Central memory CD8-positive, alpha-beta T cell (primary cell): ENCODE data around the gene ARHGAP28.

Experiments
- ATAC-seq: fragments of 150-1000 bp; cut with Tn5 transposase; replicated peaks from 2 replicates; pipeline ENCODE4 v1.10.0; 2022; ENCODE audit warnings: mild to moderate bottlenecking, moderate FRiP score, moderate number of reproducible peaks; ENCODE audit not compliant: poor library complexity, severe bottlenecking; ENCODE audit errors: extremely low read depth
- DNase-seq, 2 donors: peaks; one replicate each; pipeline ENCODE4 v3.0.0; 2021; ENCODE audit warnings: low spot score in 2 of 2
- H3K27ac Mint-ChIP-seq: one replicate; pipeline ENCODE4 v1.8.0; 2022; ENCODE audit warnings: low read depth, mild to moderate bottlenecking, moderate library complexity, mixed read lengths
- H3K27me3 Mint-ChIP-seq: one replicate; pipeline ENCODE4 v1.8.0; 2022; ENCODE audit warnings: mixed read lengths
- H3K36me3 Mint-ChIP-seq: one replicate; pipeline ENCODE4 v1.8.0; 2022; ENCODE audit warnings: mild to moderate bottlenecking, moderate library complexity, mixed read lengths; ENCODE audit not compliant: insufficient read depth
- H3K4me1 Mint-ChIP-seq: one replicate; pipeline ENCODE4 v1.8.0; 2022; ENCODE audit warnings: mixed read lengths
- H3K4me3 Mint-ChIP-seq: one replicate; pipeline ENCODE4 v1.8.0; 2022; ENCODE audit warnings: mild to moderate bottlenecking, moderate library complexity, mixed read lengths
- H3K9me3 Mint-ChIP-seq: one replicate; pipeline ENCODE4 v1.8.0; 2022; ENCODE audit warnings: mixed read lengths

Gene ARHGAP28

GRCh38 chr18:6757931-6758330 is 28.4 kb downstream of the ARHGAP28 start:
- Mint-ChIP-seq H3K36me3 (peaks cover 1% of the 10 kb centered on the region), H3K4me1 (no peaks in the 10 kb centered on the region), H3K4me3 (no peak overlapping the region), H3K27me3 (no peaks in the 10 kb centered on the region), H3K9me3 (peaks cover 15% of the 10 kb centered on the region), H3K27ac (no peak overlapping the region)
- DNase-seq (no peak), ATAC-seq (no peak)

- H3K27ac Mint-ChIP-seq: no peak overlapping the region
- H3K9me3 Mint-ChIP-seq: peaks cover 13% of the 10 kb centered on the region
- H3K4me3 Mint-ChIP-seq: no peak overlapping the region
- no peak for DNase-seq
- no peak for ATAC-seq
- H3K27me3 Mint-ChIP-seq: no peaks in the 10 kb centered on the region
- peaks cover 1% of the 10 kb centered on the region for H3K36me3 Mint-ChIP-seq
- no peaks in the 10 kb centered on the region for H3K4me1 Mint-ChIP-seq
Observed at GRCh38 chr18:6759579-6759978, 30.1 kb downstream of the ARHGAP28 start.

GRCh38 chr18:6763524-6763923 is 34.0 kb downstream of the ARHGAP28 start:
- H3K9me3 Mint-ChIP-seq: peaks cover 18% of the 10 kb centered on the region
- no peaks in the 10 kb centered on the region for H3K4me1 Mint-ChIP-seq
- DNase-seq (no peak), ATAC-seq (no peak)
- H3K36me3 Mint-ChIP-seq: peaks cover 1% of the 10 kb centered on the region
- H3K27me3 Mint-ChIP-seq: no peaks in the 10 kb centered on the region
- H3K4me3 Mint-ChIP-seq: no peak overlapping the region
- H3K27ac Mint-ChIP-seq: no peak overlapping the region

- Mint-ChIP-seq H3K27me3 (no peaks in the 10 kb centered on the region), H3K4me3 (no peak overlapping the region), H3K4me1 (no peaks in the 10 kb centered on the region), H3K36me3 (peaks cover 1% of the 10 kb centered on the region), H3K27ac (no peak overlapping the region), H3K9me3 (peaks cover 22% of the 10 kb centered on the region)
- no peak for ATAC-seq
- no peak for DNase-seq
Observed at GRCh38 chr18:6764382-6764781, 34.9 kb downstream of the ARHGAP28 start.

- DNase-seq: no peak
- no peaks in the 10 kb centered on the region for H3K27me3 Mint-ChIP-seq
- no peak for ATAC-seq
- H3K27ac Mint-ChIP-seq: no peak overlapping the region
- peaks cover 30% of the 10 kb centered on the region for H3K9me3 Mint-ChIP-seq
- H3K36me3 Mint-ChIP-seq: no peaks in the 10 kb centered on the region
- no peak overlapping the region for H3K4me3 Mint-ChIP-seq
- H3K4me1 Mint-ChIP-seq: no peaks in the 10 kb centered on the region
Observed at GRCh38 chr18:6773777-6774176, 44.3 kb downstream of the ARHGAP28 start.

GRCh38 chr18:6775237-6775636 is 45.7 kb downstream of the ARHGAP28 start:
- Mint-ChIP-seq H3K4me3 (no peak overlapping the region), H3K4me1 (no peaks in the 10 kb centered on the region), H3K27ac (no peak overlapping the region), H3K36me3 (no peaks in the 10 kb centered on the region), H3K9me3 (peaks cover 29% of the 10 kb centered on the region), H3K27me3 (no peaks in the 10 kb centered on the region)
- no peak for ATAC-seq
- no peak for DNase-seq

GRCh38 chr18:6775702-6776101 is 46.2 kb downstream of the ARHGAP28 start:
- Mint-ChIP-seq H3K4me3 (no peak overlapping the region), H3K36me3 (no peaks in the 10 kb centered on the region), H3K4me1 (no peaks in the 10 kb centered on the region), H3K9me3 (peaks cover 29% of the 10 kb centered on the region), H3K27ac (no peak overlapping the region), H3K27me3 (no peaks in the 10 kb centered on the region)
- no peak for ATAC-seq
- no peak for DNase-seq

- H3K36me3 Mint-ChIP-seq: no peaks in the 10 kb centered on the region
- ATAC-seq: no peak
- no peak for DNase-seq
- H3K27me3 Mint-ChIP-seq: no peaks in the 10 kb centered on the region
- no peak overlapping the region for H3K27ac Mint-ChIP-seq
- H3K4me1 Mint-ChIP-seq: no peaks in the 10 kb centered on the region
- H3K9me3 Mint-ChIP-seq: peaks cover 29% of the 10 kb centered on the region
- H3K4me3 Mint-ChIP-seq: no peak overlapping the region
Observed at GRCh38 chr18:6776188-6776587, 46.7 kb downstream of the ARHGAP28 start.

GRCh38 chr18:6777509-6777908 is 48.0 kb downstream of the ARHGAP28 start:
- H3K36me3 Mint-ChIP-seq: no peaks in the 10 kb centered on the region
- H3K4me1 Mint-ChIP-seq: no peaks in the 10 kb centered on the region
- no peak overlapping the region for H3K4me3 Mint-ChIP-seq

GRCh38 chr18:6778459-6779247 is 49.1 kb downstream of the ARHGAP28 start:
- ATAC-seq: no peak
- H3K4me3 Mint-ChIP-seq: no peak overlapping the region
- H3K27ac Mint-ChIP-seq: no peak overlapping the region
- H3K4me1 Mint-ChIP-seq: no peaks in the 10 kb centered on the region
- no peak for DNase-seq
- H3K36me3 Mint-ChIP-seq: no peaks in the 10 kb centered on the region
- no peaks in the 10 kb centered on the region for H3K27me3 Mint-ChIP-seq
- H3K9me3 Mint-ChIP-seq: peaks cover 31% of the 10 kb centered on the region

More at GRCh38 chr18:6777509-6777908, 48.0 kb downstream of the ARHGAP28 start:
- DNase-seq (no peak), ATAC-seq (no peak)
- H3K9me3 Mint-ChIP-seq: peaks cover 29% of the 10 kb centered on the region
- no peaks in the 10 kb centered on the region for H3K27me3 Mint-ChIP-seq
- no peak overlapping the region for H3K27ac Mint-ChIP-seq

GRCh38 chr18:6781142-6781714 is 51.7 kb downstream of the ARHGAP28 start:
- DNase-seq: no peak
- peaks cover 33% of the 10 kb centered on the region for H3K9me3 Mint-ChIP-seq
- H3K27ac Mint-ChIP-seq: no peak overlapping the region
- no peaks in the 10 kb centered on the region for H3K4me1 Mint-ChIP-seq
- no peak for ATAC-seq
- H3K27me3 Mint-ChIP-seq: no peaks in the 10 kb centered on the region
- no peaks in the 10 kb centered on the region for H3K36me3 Mint-ChIP-seq
- H3K4me3 Mint-ChIP-seq: no peak overlapping the region

- Mint-ChIP-seq H3K4me1 (no peaks in the 10 kb centered on the region), H3K27ac (no peak overlapping the region), H3K27me3 (no peaks in the 10 kb centered on the region), H3K36me3 (no peaks in the 10 kb centered on the region), H3K4me3 (no peak overlapping the region), H3K9me3 (peaks cover 28% of the 10 kb centered on the region)
- ATAC-seq (no peak), DNase-seq (no peak)
Observed at GRCh38 chr18:6781796-6782195, 52.3 kb downstream of the ARHGAP28 start.

- H3K4me3 Mint-ChIP-seq: no peak overlapping the region
- peaks cover 19% of the 10 kb centered on the region for H3K9me3 Mint-ChIP-seq
- DNase-seq: no peak
- no peaks in the 10 kb centered on the region for H3K4me1 Mint-ChIP-seq
- no peak for ATAC-seq
- no peaks in the 10 kb centered on the region for H3K27me3 Mint-ChIP-seq
- no peaks in the 10 kb centered on the region for H3K36me3 Mint-ChIP-seq
- no peak overlapping the region for H3K27ac Mint-ChIP-seq
Observed at GRCh38 chr18:6782861-6783260, 53.3 kb downstream of the ARHGAP28 start.
